K562 (cell line): ENCODE data around the gene ROR2. TPM values are rescaled to one million over a fixed set of nuclear protein-coding genes. Genes with fewer than 3 reads are reported as not detected.

Experiments
- ATAC-seq: fragments of 200-7000 bp; cut with Tn5 transposase; 3 replicates; pipeline ENCODE4 v1.9.1; 2020; ENCODE audit warnings: moderate library complexity
- BruUV-seq: library from RNA; stranded (reverse); fragments of 400-500 nt; replicated peaks from 2 replicates; lab custom pipeline; 2021; lab: Mats Ljungman, UMichigan
- CTCF ChIA-PET: fragments of 300-600 bp; formaldehyde crosslinking; extraction: SDS; loops from one replicate; lab custom pipeline; 2021; ENCODE audit warnings: low intra/inter-chr PET ratio; lab: Yijun Ruan, JAX
- POLR2A ChIA-PET: fragments of 300-600, 350-650 bp; sonication (Branson Sonifier 250); formaldehyde crosslinking; extraction: SDS; loops from one replicate; lab custom pipeline; 2021; ENCODE audit warnings: antibody characterized with exemption, inconsistent platforms; lab: Yijun Ruan, JAX
- DNase-seq, 4 experiments: peaks; one replicate each; pipeline versions ENCODE4 v3.0.0 to v3.0.0-alpha.2; 2011 to 2018; ENCODE audit warnings: low spot score in 3 of 4, mixed read lengths in 3 of 4; ENCODE audit errors: extremely low read depth in 1 of 4
- FAIRE-seq: peaks from 2 replicates; lab custom pipeline; 2011; peaks lifted over from hg19 to GRCh38; lab: Jason Lieb, UNC
- H2AFZ ChIP-seq: 2 replicates; pipeline ENCODE4 v1.6.0; 2011; ENCODE audit warnings: low read depth, low read length, control low read depth, inconsistent platforms
- H3K27ac ChIP-seq: fragments of 200-600 bp; 3 replicates; pipeline ENCODE4 v1.8.0; 2011; ENCODE audit warnings: low read depth, mild to moderate bottlenecking, control low read depth, inconsistent platforms, low read length, moderate library complexity, mixed read lengths; ENCODE audit errors: extremely low read depth
- H3K27me3 ChIP-seq, 2 experiments: fragments of 300-600 bp in 1 of 2; 2 replicates in 1 of 2; 3 replicates in 1 of 2; pipeline versions ENCODE4 v1.6.0 to v1.8.0; 2011; ENCODE audit warnings: inconsistent platforms in 2 of 2, low read length in 2 of 2, mild to moderate bottlenecking in 1 of 2, mixed read lengths in 1 of 2, moderate library complexity in 1 of 2; ENCODE audit not compliant: control insufficient read depth in 2 of 2, insufficient read depth in 2 of 2
- H3K36me3 ChIP-seq: fragments of 300-600 bp; 3 replicates; pipeline ENCODE4 v1.8.0; 2011; ENCODE audit warnings: mild to moderate bottlenecking, low read length, inconsistent platforms; ENCODE audit not compliant: control insufficient read depth, insufficient read depth
- H3K4me1 ChIP-seq, 2 experiments: fragments of 200-600 bp in 1 of 2; replicated peaks in 1 of 2; 2 replicates in 1 of 2; 3 replicates in 1 of 2; pipeline versions ENCODE4 v1.5.1 to v1.8.0; 2011; ENCODE audit warnings: inconsistent platforms in 2 of 2, low read length in 2 of 2, mild to moderate bottlenecking in 1 of 2, mixed read lengths in 1 of 2, moderate library complexity in 1 of 2; ENCODE audit not compliant: control insufficient read depth in 2 of 2, insufficient read depth in 2 of 2
- H3K4me2 ChIP-seq: 2 replicates; pipeline ENCODE4 v1.6.1; 2011; ENCODE audit warnings: low read length, control low read depth, inconsistent platforms, mixed read lengths; ENCODE audit not compliant: insufficient read depth
- H3K4me3 ChIP-seq: fragments of 200-600 bp; sonication (generic), shearing (Covaris generic); 2 replicates; pipeline ENCODE4 v1.5.1; 2016; ENCODE audit warnings: control low read depth, inconsistent platforms
- H3K79me2 ChIP-seq: fragments of 200-600 bp; 3 replicates; pipeline ENCODE4 v1.8.0; 2011; ENCODE audit warnings: low read length, inconsistent platforms; ENCODE audit not compliant: control insufficient read depth, insufficient read depth
- H3K9ac ChIP-seq, 2 experiments: 2 replicates each; pipeline versions ENCODE4 v1.6.0 to v1.6.1; 2011; ENCODE audit warnings: low read depth in 2 of 2, low read length in 2 of 2, control low read depth in 1 of 2, inconsistent platforms in 1 of 2, mild to moderate bottlenecking in 1 of 2, mixed read lengths in 1 of 2; ENCODE audit not compliant: insufficient read depth in 1 of 2
- H3K9me1 ChIP-seq: one replicate; pipeline ENCODE4 v1.6.0; 2011; ENCODE audit warnings: inconsistent platforms, mild to moderate bottlenecking, low read length, moderate library complexity; ENCODE audit not compliant: control insufficient read depth, insufficient read depth
- H3K9me3 ChIP-seq: replicated peaks from 2 replicates; pipeline ENCODE4 v1.5.1; 2011; ENCODE audit warnings: low read depth, low read length, inconsistent platforms; ENCODE audit not compliant: control insufficient read depth, insufficient read depth
- H4K20me1 ChIP-seq: replicated peaks from 2 replicates; pipeline ENCODE4 v1.6.1; 2011; ENCODE audit warnings: low read length, inconsistent platforms, mixed read lengths; ENCODE audit not compliant: control insufficient read depth, insufficient read depth
- CEBPG ChIP-seq, 3 experiments: fragments of 200-800 bp in 1 of 3; sonication (Bioruptor generic) in 1 of 3; sonication (generic) in 1 of 3; formaldehyde crosslinking in 1 of 3; IDR thresholded peaks in 2 of 3; conservative IDR thresholded peaks in 1 of 3; 2 replicates each; pipeline versions ENCODE4 v1.6.1 to v1.8.0; 2016 to 2022; ENCODE audit warnings: missing compliant biosample characterization in 2 of 3, missing genetic modification characterization in 2 of 3, mild to moderate bottlenecking in 1 of 3, missing genetic modification reagents in 1 of 3
- FIP1L1 ChIP-seq: fragments of 200-400 bp; formaldehyde crosslinking; IDR thresholded peaks from 2 replicates; pipeline ENCODE4 v1.6.1; 2018; ENCODE audit warnings: mild to moderate bottlenecking, low read depth, low read length; ENCODE audit not compliant: poor library complexity, severe bottlenecking
- HNRNPL ChIP-seq: fragments of 200-400 bp; formaldehyde crosslinking; IDR thresholded peaks from 2 replicates; pipeline ENCODE4 v1.6.1; 2017; ENCODE audit warnings: low read depth, mild to moderate bottlenecking, low read length
- ILF3 ChIP-seq: fragments of 450-650 bp; IDR thresholded peaks from 2 replicates; pipeline ENCODE4 v1.6.1; 2018; ENCODE audit warnings: antibody characterized with exemption, mild to moderate bottlenecking, moderate library complexity, borderline replicate concordance
- L3MBTL2 ChIP-seq: fragments of 450-650 bp; IDR thresholded peaks from 2 replicates; pipeline ENCODE4 v1.6.1; 2016; ENCODE audit warnings: mild to moderate bottlenecking, moderate library complexity
- MCM7 ChIP-seq, 2 experiments: fragments of 450-650 bp; IDR thresholded peaks; 2 replicates each; pipeline ENCODE4 v1.6.1; 2016 to 2018
- NFYB ChIP-seq: IDR thresholded peaks from 2 replicates; pipeline ENCODE4 v1.6.1; 2011; ENCODE audit warnings: mild to moderate bottlenecking, moderate library complexity; ENCODE audit not compliant: insufficient read length; ENCODE audit errors: extremely low read depth
- NUFIP1 ChIP-seq: fragments of 450-650 bp; IDR thresholded peaks from 2 replicates; pipeline ENCODE4 v1.6.1; 2018; ENCODE audit not compliant: partially characterized antibody
- ZNF274 ChIP-seq: IDR thresholded peaks from 2 replicates; pipeline ENCODE4 v1.6.1; 2011; ENCODE audit warnings: low read depth, mild to moderate bottlenecking, low read length, moderate library complexity, borderline replicate concordance
- ZNF589 ChIP-seq: fragments of 200-800 bp; sonication (Bioruptor generic); IDR thresholded peaks from 2 replicates; pipeline ENCODE4 v1.6.1; 2016; ENCODE audit warnings: low read depth, missing genetic modification characterization, missing compliant biosample characterization
- ZNF655 ChIP-seq: fragments of 250-450 bp; sonication (Bioruptor Pico); IDR thresholded peaks from 2 replicates; pipeline ENCODE4 v1.5.0; 2021
- ZNF699 ChIP-seq: fragments of 250-450 bp; sonication (Bioruptor Pico); IDR thresholded peaks from 2 replicates; pipeline ENCODE4 v1.8.0; 2021; ENCODE audit warnings: mild to moderate bottlenecking, moderate library complexity; ENCODE audit not compliant: insufficient replicate concordance
- WGBS: fragments of 100-300 bp; shearing (Covaris generic); methylation state at CpG from one replicate; pipeline ENCODE4 v1.1.6; 2016; ENCODE audit warnings: low coverage, mixed read lengths; ENCODE audit not compliant: insufficient coverage; ENCODE audit errors: missing lambda C conversion rate; 5-methylcytosine and 5-hydroxymethylcytosine counted together
- in situ Hi-C: fragments of 300-500 bp; cut with MboI; formaldehyde crosslinking; loops from 4 replicates; pipeline ENCODE4 v1.15.0; 2018; ENCODE audit warnings: inconsistent platforms, mixed read lengths
- intact Hi-C: fragments of 100-400 bp; cut with micrococcal nuclease; formaldehyde crosslinking; loops from 2 replicates; pipeline ENCODE4 v1.14.2; 2022
- polyA plus RNA-seq, 8 experiments: library from polyadenylated mRNA; depleted of rRNA in 4 of 8; stranded (reverse) in 5 of 8; unstranded in 3 of 8; fragments of >200 nt; fragmentation: Nextera tagmentation in 2 of 8; fragmentation: Illumina TruSeq in 1 of 8; extraction: Ambion mirVana in 2 of 8; extraction: Trizol in 1 of 8; gene quantifications; 2 replicates each; pipeline versions ENCODE4 v1.2.1 to v1.2.3, GENCODE V29; 2011 to 2014; ENCODE audit warnings: inconsistent platforms in 1 of 8, missing spikeins in 1 of 8
- total RNA-seq, 7 experiments: library from RNA; depleted of rRNA in 6 of 7; stranded (reverse); fragments of >200 nt in 6 of 7; fragmentation: Illumina TruSeq in 2 of 7; extraction: Trizol in 2 of 7; gene quantifications; 2 replicates each; pipeline versions ENCODE4 v1.2.1 to v1.2.3, GENCODE V29; 2011 to 2021; ENCODE audit warnings: low replicate concordance in 1 of 7
- TF ChIP-seq, protein P1 (sequence below): fragments of 450-650 bp; IDR thresholded peaks from 2 replicates; pipeline ENCODE4 v1.6.1; 2016; ENCODE audit warnings: mild to moderate bottlenecking

Gene ROR2
- total and polyA plus RNA-seq, 9 of the 15 experiments (the other 6 are each of a cell fraction or from before 2014, with no cell fraction given): 5.6 to 33.8 (median 15.3) TPM

DNA sequence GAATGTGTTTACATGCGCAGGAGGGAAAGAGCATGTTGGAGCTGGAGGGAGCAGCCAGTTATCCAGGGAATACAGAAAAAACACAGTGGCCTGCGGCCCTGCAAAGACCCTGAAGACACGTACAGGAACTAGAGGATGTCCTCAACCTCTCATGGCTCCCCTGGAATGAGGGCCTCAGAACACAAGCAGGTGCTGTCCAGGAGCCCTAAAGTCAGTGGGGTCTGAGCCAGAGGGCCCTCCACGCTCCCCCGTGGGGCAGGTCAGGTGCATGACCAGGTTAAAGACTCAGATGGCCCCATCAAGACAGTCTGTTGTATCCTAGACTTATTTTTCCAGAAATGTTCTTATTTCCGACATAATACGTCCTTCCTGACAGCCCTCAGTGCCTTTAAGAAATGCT is 106.9 kb downstream of the ROR2 start:
- no peak overlapping the region for H2AFZ ChIP-seq
- intact Hi-C loops: no loop called here
- no peak for FAIRE-seq
- TF ChIP-seq HNRNPL (no peak), L3MBTL2 (no peak), CEBPG (CRISPR knock-in tag; IDR thresholded peaks at IDR 0.05) (no peak), CEBPG (tag; conservative IDR thresholded peaks at IDR 0.05 in 1 of 2, IDR thresholded peaks at IDR 0.05 in 1 of 2) (no peak), NUFIP1 (no peak), NFYB (no peak), ZNF655 (CRISPR knock-in tag) (no peak), ZNF274 (no peak), FIP1L1 (no peak), ZNF699 (CRISPR knock-in tag) (no peak), MCM7 (IDR thresholded peaks at IDR 0.05) (no peak), ZNF589 (CRISPR knock-in tag) (no peak), ILF3 (no peak)
- TF ChIP-seq, protein P1, sequence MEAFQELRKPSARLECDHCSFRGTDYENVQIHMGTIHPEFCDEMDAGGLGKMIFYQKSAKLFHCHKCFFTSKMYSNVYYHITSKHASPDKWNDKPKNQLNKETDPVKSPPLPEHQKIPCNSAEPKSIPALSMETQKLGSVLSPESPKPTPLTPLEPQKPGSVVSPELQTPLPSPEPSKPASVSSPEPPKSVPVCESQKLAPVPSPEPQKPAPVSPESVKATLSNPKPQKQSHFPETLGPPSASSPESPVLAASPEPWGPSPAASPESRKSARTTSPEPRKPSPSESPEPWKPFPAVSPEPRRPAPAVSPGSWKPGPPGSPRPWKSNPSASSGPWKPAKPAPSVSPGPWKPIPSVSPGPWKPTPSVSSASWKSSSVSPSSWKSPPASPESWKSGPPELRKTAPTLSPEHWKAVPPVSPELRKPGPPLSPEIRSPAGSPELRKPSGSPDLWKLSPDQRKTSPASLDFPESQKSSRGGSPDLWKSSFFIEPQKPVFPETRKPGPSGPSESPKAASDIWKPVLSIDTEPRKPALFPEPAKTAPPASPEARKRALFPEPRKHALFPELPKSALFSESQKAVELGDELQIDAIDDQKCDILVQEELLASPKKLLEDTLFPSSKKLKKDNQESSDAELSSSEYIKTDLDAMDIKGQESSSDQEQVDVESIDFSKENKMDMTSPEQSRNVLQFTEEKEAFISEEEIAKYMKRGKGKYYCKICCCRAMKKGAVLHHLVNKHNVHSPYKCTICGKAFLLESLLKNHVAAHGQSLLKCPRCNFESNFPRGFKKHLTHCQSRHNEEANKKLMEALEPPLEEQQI: no peak

More for the DNA sequence above, 106.9 kb downstream of the ROR2 start:
- no peak overlapping the region for H3K4me2 ChIP-seq
- no peak overlapping the region for H3K27ac ChIP-seq
- H3K9me1 ChIP-seq: peaks cover 9% of the 10 kb centered on the region
- no peak for DNase-seq
- no peak overlapping the region for H3K9ac ChIP-seq
- H3K4me3 ChIP-seq: no peak overlapping the region
- H4K20me1 ChIP-seq: peaks cover 9% of the 10 kb centered on the region; the same call in 1 of the 2 replicates
- no TSS peak for BruUV-seq
- H3K79me2 ChIP-seq: peaks cover 44% of the 10 kb centered on the region
- ChIA-PET POLR2A (interaction anchor here (0.6 to 1.5 kb wide), 2 partner anchors 9 to 21 kb away, joined by 3 to 5 read pairs; no protein-coding TSS in a partner anchor), CTCF (interaction anchor here (0.6 kb wide), 1 partner anchor 40 kb away, joined by 3 read pairs; no protein-coding TSS in a partner anchor)
- H3K4me1 ChIP-seq: peaks cover 7 to 26% of the 10 kb centered on the region in 2 experiments
- H3K9me3 ChIP-seq: no peaks in the 10 kb centered on the region
- H3K27me3 ChIP-seq: no peaks in the 10 kb centered on the region
- ATAC-seq: no peak
- H3K36me3 ChIP-seq: peaks cover 8% of the 10 kb centered on the region; the same call in 1 of the 3 replicates
- in situ Hi-C loops: no loop called here
- 84% methylated on average over 6 of the region's 7 CpGs for WGBS
